Measurements from ENCODE around the gene ONECUT2.
"Not testable (repeated sequence)": the region's sequence is repeated elsewhere in the genome, so short reads cannot be mapped to it uniquely, and the experiment has no call there.

ONECUT2 gene

GRCh38 chr18:57434536-57435494 is at the start of gene ONECUT2:
Gene ONECUT2, plus strand, starts transcription at chr18:57435374. Its CDS starts 343 bp downstream, at chr18:57435717.
- DNase-seq (ENCODE audit: low spot score), result peak; percentile 98

- no peak for DNase-seq (ENCODE audit: low spot score)
Observed at GRCh38 chr18:57389271-57389670, 45.9 kb upstream of the ONECUT2 start.

GRCh38 chr18:57390044-57390443 is 45.1 kb upstream of the ONECUT2 start:
- DNase-seq (ENCODE audit: low spot score), result no peak

GRCh38 chr18:57394749-57395148 is 40.4 kb upstream of the ONECUT2 start:
- DNase-seq (ENCODE audit: low spot score), result not testable (repeated sequence)

GRCh38 chr18:57396831-57397230 is 38.3 kb upstream of the ONECUT2 start:
- DNase-seq (ENCODE audit: low spot score), result not testable (repeated sequence)

- no peak for DNase-seq (ENCODE audit: low spot score)
Observed at GRCh38 chr18:57397440-57398132, 37.6 kb upstream of the ONECUT2 start.

GRCh38 chr18:57404345-57404744 is 30.8 kb upstream of the ONECUT2 start:
- no peak for DNase-seq (ENCODE audit: low spot score)

- DNase-seq (ENCODE audit: low spot score), result no peak
Observed at GRCh38 chr18:57409650-57410049, 25.5 kb upstream of the ONECUT2 start.

- no peak for DNase-seq (ENCODE audit: low spot score)
Observed at GRCh38 chr18:57410749-57411148, 24.4 kb upstream of the ONECUT2 start.

- no peak for DNase-seq (ENCODE audit: low spot score)
Observed at GRCh38 chr18:57416542-57416941, 18.6 kb upstream of the ONECUT2 start.

- DNase-seq (ENCODE audit: low spot score), result no peak
Observed at GRCh38 chr18:57422313-57422872, 12.8 kb upstream of the ONECUT2 start.

- DNase-seq (ENCODE audit: low spot score), result no peak
Observed at GRCh38 chr18:57423821-57424220, 11.4 kb upstream of the ONECUT2 start.

GRCh38 chr18:57425096-57425495 is 10.1 kb upstream of the ONECUT2 start:
- DNase-seq (ENCODE audit: low spot score), result no peak

GRCh38 chr18:57426187-57426586 is 9.0 kb upstream of the ONECUT2 start:
- DNase-seq (ENCODE audit: low spot score), result no peak

GRCh38 chr18:57427429-57428201 is 7.6 kb upstream of the ONECUT2 start:
- DNase-seq (ENCODE audit: low spot score), result no peak

- no peak for DNase-seq (ENCODE audit: low spot score)
Observed at GRCh38 chr18:57428221-57429150, 6.7 kb upstream of the ONECUT2 start.

- no peak for DNase-seq (ENCODE audit: low spot score)
Observed at GRCh38 chr18:57429167-57430078, 5.8 kb upstream of the ONECUT2 start.

- DNase-seq (ENCODE audit: low spot score), result no peak
Observed at GRCh38 chr18:57430079-57431001, 4.8 kb upstream of the ONECUT2 start.

- no peak for DNase-seq (ENCODE audit: low spot score)
Observed at GRCh38 chr18:57431002-57431382, 4.2 kb upstream of the ONECUT2 start.
